DOHH2 (cell line): ENCODE data around the gene TMEM161A.

Experiments used
- H3F3A ChIP-seq: fragments of 200-600 bp; sonication (generic), shearing (Covaris generic); 2 replicates; pipeline ENCODE4 v1.6.0; 2016; ENCODE audit warnings: antibody characterized with exemption, mild to moderate bottlenecking; ENCODE audit not compliant: control insufficient read depth, insufficient read depth
- H3K27ac ChIP-seq: fragments of 200-600 bp; sonication (generic); 2 replicates; pipeline ENCODE4 v1.5.1; 2014; ENCODE audit warnings: low read depth, mild to moderate bottlenecking, low read length, moderate library complexity
- H3K27me3 ChIP-seq: fragments of 200-600 bp; sonication (generic); 2 replicates; pipeline ENCODE4 v1.6.1; 2014; ENCODE audit warnings: mild to moderate bottlenecking, low read length, mixed read lengths; ENCODE audit not compliant: control insufficient read depth
- H3K36me3 ChIP-seq: fragments of 200-600 bp; sonication (generic); 2 replicates; pipeline ENCODE4 v1.6.1; 2014; ENCODE audit warnings: mild to moderate bottlenecking, low read length, moderate library complexity, mixed read lengths; ENCODE audit not compliant: control insufficient read depth
- H3K4me1 ChIP-seq: fragments of 200-600 bp; sonication (generic); 2 replicates; pipeline ENCODE4 v1.6.1; 2014; ENCODE audit warnings: mild to moderate bottlenecking, low read length, mixed read lengths; ENCODE audit not compliant: control insufficient read depth
- H3K4me2 ChIP-seq: fragments of 200-600 bp; sonication (generic); 2 replicates; pipeline ENCODE4 v1.6.0; 2014; ENCODE audit warnings: mild to moderate bottlenecking, low read length, moderate library complexity
- H3K4me3 ChIP-seq: fragments of 200-600 bp; sonication (generic); 2 replicates; pipeline ENCODE4 v1.5.1; 2014; ENCODE audit warnings: mild to moderate bottlenecking, low read length, mixed read lengths
- H3K79me2 ChIP-seq: fragments of 200-600 bp; sonication (generic); 2 replicates; pipeline ENCODE4 v1.6.1; 2014; ENCODE audit warnings: mild to moderate bottlenecking, low read length, mixed read lengths; ENCODE audit not compliant: control insufficient read depth
- H3K9me2 ChIP-seq: fragments of 200-600 bp; sonication (generic); replicated peaks from 2 replicates; pipeline ENCODE4 v1.6.1; 2014; ENCODE audit warnings: mild to moderate bottlenecking, low read length, mixed read lengths; ENCODE audit not compliant: control insufficient read depth
- H3K9me3 ChIP-seq: fragments of 200-600 bp; sonication (generic); 2 replicates; pipeline ENCODE4 v1.6.1; 2014; ENCODE audit warnings: antibody characterized with exemption, low read length, mixed read lengths; ENCODE audit not compliant: control insufficient read depth, insufficient read depth
- H4K20me1 ChIP-seq: fragments of 200-600 bp; sonication (generic); 2 replicates; pipeline ENCODE4 v1.6.0; 2014; ENCODE audit warnings: low read depth, mild to moderate bottlenecking, antibody characterized with exemption, low read length, moderate library complexity; ENCODE audit not compliant: control insufficient read depth, insufficient read depth
- EZH2phosphoT487 ChIP-seq: fragments of 200-600 bp; sonication (generic); IDR thresholded peaks from 2 replicates; pipeline ENCODE4 v1.6.1; 2017; ENCODE audit warnings: borderline replicate concordance, mild to moderate bottlenecking, antibody characterized with exemption, low read length, moderate library complexity, mixed read lengths
- TF ChIP-seq, protein P1 (sequence below): fragments of 200-600 bp; sonication (generic); IDR thresholded peaks from one replicate; pipeline ENCODE4 v1.5.1; 2014; ENCODE audit warnings: antibody characterized with exemption, mild to moderate bottlenecking, low read depth, low read length; ENCODE audit not compliant: poor library complexity, severe bottlenecking

TMEM161A gene

GRCh38 chr19:19123386-19123785, 14.9 kb downstream of the TMEM161A start:
- Histone ChIP-seq H3K27me3 (no peaks in the 10 kb centered on the region), H3F3A (0 out of 2 replicates have a peak, but pooled peaks cover 3% of the 10 kb centered on the region), H3K4me3 (no peak overlapping the region), H3K79me2 (no peaks in the 10 kb centered on the region), H4K20me1 (no peaks in the 10 kb centered on the region), H3K9me3 (peaks cover 6% of the 10 kb centered on the region; the same call in 1 of the 2 replicates), H3K4me1 (no peaks in the 10 kb centered on the region), H3K36me3 (peaks cover 40% of the 10 kb centered on the region), H3K27ac (no peak overlapping the region), H3K4me2 (no peak overlapping the region), H3K9me2 (no peaks in the 10 kb centered on the region)
- TF ChIP-seq, protein P1, sequence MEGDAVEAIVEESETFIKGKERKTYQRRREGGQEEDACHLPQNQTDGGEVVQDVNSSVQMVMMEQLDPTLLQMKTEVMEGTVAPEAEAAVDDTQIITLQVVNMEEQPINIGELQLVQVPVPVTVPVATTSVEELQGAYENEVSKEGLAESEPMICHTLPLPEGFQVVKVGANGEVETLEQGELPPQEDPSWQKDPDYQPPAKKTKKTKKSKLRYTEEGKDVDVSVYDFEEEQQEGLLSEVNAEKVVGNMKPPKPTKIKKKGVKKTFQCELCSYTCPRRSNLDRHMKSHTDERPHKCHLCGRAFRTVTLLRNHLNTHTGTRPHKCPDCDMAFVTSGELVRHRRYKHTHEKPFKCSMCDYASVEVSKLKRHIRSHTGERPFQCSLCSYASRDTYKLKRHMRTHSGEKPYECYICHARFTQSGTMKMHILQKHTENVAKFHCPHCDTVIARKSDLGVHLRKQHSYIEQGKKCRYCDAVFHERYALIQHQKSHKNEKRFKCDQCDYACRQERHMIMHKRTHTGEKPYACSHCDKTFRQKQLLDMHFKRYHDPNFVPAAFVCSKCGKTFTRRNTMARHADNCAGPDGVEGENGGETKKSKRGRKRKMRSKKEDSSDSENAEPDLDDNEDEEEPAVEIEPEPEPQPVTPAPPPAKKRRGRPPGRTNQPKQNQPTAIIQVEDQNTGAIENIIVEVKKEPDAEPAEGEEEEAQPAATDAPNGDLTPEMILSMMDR, result no peak
- no peak for TF ChIP-seq EZH2phosphoT487

- Histone ChIP-seq H3K4me3 (no peak overlapping the region), H3K4me2 (no peak overlapping the region), H3K79me2 (no peaks in the 10 kb centered on the region), H3F3A (0 out of 2 replicates have a peak, but pooled peaks cover 3% of the 10 kb centered on the region), H3K36me3 (peaks cover 40% of the 10 kb centered on the region), H3K9me3 (peaks cover 6% of the 10 kb centered on the region; the same call in 1 of the 2 replicates), H3K27me3 (no peaks in the 10 kb centered on the region), H4K20me1 (no peaks in the 10 kb centered on the region), H3K9me2 (no peaks in the 10 kb centered on the region), H3K27ac (no peak overlapping the region), H3K4me1 (no peaks in the 10 kb centered on the region)
- no peak for TF ChIP-seq EZH2phosphoT487
- TF ChIP-seq, protein P1, result no peak
Measured at GRCh38 chr19:19122902-19123301, 15.4 kb downstream of the TMEM161A start.

- no peak overlapping the region for H3K4me2 ChIP-seq
- H3K4me1 ChIP-seq, result no peaks in the 10 kb centered on the region
- no peak overlapping the region for H3K27ac ChIP-seq
Measured at GRCh38 chr19:19121371-19121770, 16.9 kb downstream of the TMEM161A start.

More at GRCh38 chr19:19121371-19121770, 16.9 kb downstream of the TMEM161A start:
- peaks cover 40% of the 10 kb centered on the region for H3K36me3 ChIP-seq
- TF ChIP-seq EZH2phosphoT487, result no peak
- TF ChIP-seq, protein P1, result no peak
- no peaks in the 10 kb centered on the region for H4K20me1 ChIP-seq
- peaks cover 6% of the 10 kb centered on the region; the same call in 1 of the 2 replicates for H3K9me3 ChIP-seq
- 0 out of 2 replicates have a peak, but pooled peaks cover 3% of the 10 kb centered on the region for H3F3A ChIP-seq
- no peak overlapping the region for H3K4me3 ChIP-seq
- no peaks in the 10 kb centered on the region for H3K27me3 ChIP-seq
- no peaks in the 10 kb centered on the region for H3K79me2 ChIP-seq
- H3K9me2 ChIP-seq, result no peaks in the 10 kb centered on the region
